Endothelial cell of umbilical vein (primary cell): ENCODE results near the gene COL9A3. TPM values are rescaled to one million over a fixed set of nuclear protein-coding genes. Genes with fewer than 3 reads are reported as not detected.

Experiments used
- BruUV-seq: library from RNA; stranded (reverse); fragments of 400-500 nt; replicated peaks from 2 replicates; lab custom pipeline; 2021; lab: Mats Ljungman, UMichigan
- CTCF ChIA-PET: fragments of 300-600, 350-600 bp; sonication (Branson Sonifier 250); formaldehyde crosslinking; loops from one replicate; lab custom pipeline; 2021; ENCODE audit warnings: antibody characterized with exemption, inconsistent platforms; lab: Charles Lee
- POLR2A ChIA-PET: fragments of 300-600, 350-600 bp; sonication (Branson Sonifier 250); formaldehyde crosslinking; loops from one replicate; lab custom pipeline; 2021; ENCODE audit warnings: antibody characterized with exemption, inconsistent platforms; lab: Charles Lee
- DNase-seq: peaks from one replicate; pipeline ENCODE4 v3.0.0-alpha.2; 2011; ENCODE audit warnings: low read depth, low spot score
- FAIRE-seq: peaks from 2 replicates; lab custom pipeline; 2011; peaks lifted over from hg19 to GRCh38; lab: Jason Lieb, UNC
- H2AFZ ChIP-seq: 2 replicates; pipeline ENCODE4 v1.6.0; 2012; ENCODE audit warnings: low read depth, low read length, control low read depth, inconsistent platforms
- H3K27ac ChIP-seq: 2 replicates; pipeline ENCODE4 v1.5.1; 2011; ENCODE audit warnings: low read depth, mild to moderate bottlenecking, control low read depth, low read length, moderate library complexity; ENCODE audit not compliant: insufficient read depth
- H3K27me3 ChIP-seq, 2 experiments: 2 replicates each; pipeline versions ENCODE4 v1.6.0 to v1.6.1; 2011; ENCODE audit warnings: low read length in 2 of 2, mixed read lengths in 1 of 2; ENCODE audit not compliant: control insufficient read depth in 2 of 2, insufficient read depth in 2 of 2
- H3K36me3 ChIP-seq, 2 experiments: 2 replicates in 1 of 2; 3 replicates in 1 of 2; pipeline ENCODE4 v1.5.1; 2011; ENCODE audit warnings: low read length in 2 of 2, mild to moderate bottlenecking in 1 of 2, moderate library complexity in 1 of 2; ENCODE audit not compliant: control insufficient read depth in 2 of 2, insufficient read depth in 2 of 2; ENCODE audit errors: extremely low read depth in 1 of 2
- H3K4me1 ChIP-seq: 3 replicates; pipeline ENCODE4 v1.5.1; 2011; ENCODE audit warnings: mild to moderate bottlenecking, low read length; ENCODE audit not compliant: control insufficient read depth, insufficient read depth; ENCODE audit errors: extremely low read depth
- H3K4me2 ChIP-seq: 2 replicates; pipeline ENCODE4 v1.6.1; 2011; ENCODE audit warnings: low read length, control low read depth, mixed read lengths; ENCODE audit not compliant: insufficient read depth
- H3K4me3 ChIP-seq, 3 experiments: fragments of 200-600 bp in 1 of 3; sonication (generic), shearing (Covaris generic) in 1 of 3; replicated peaks in 1 of 3; 2 replicates each; pipeline ENCODE4 v1.5.1; 2011 to 2016; ENCODE audit warnings: control low read depth in 3 of 3, low read length in 3 of 3, mild to moderate bottlenecking in 2 of 3, inconsistent platforms in 1 of 3, low read depth in 1 of 3, moderate library complexity in 1 of 3; ENCODE audit not compliant: insufficient read depth in 1 of 3
- H3K79me2 ChIP-seq: 2 replicates; pipeline ENCODE4 v1.6.0; 2012; ENCODE audit warnings: low read length, inconsistent platforms; ENCODE audit not compliant: control insufficient read depth, insufficient read depth
- H3K9ac ChIP-seq: replicated peaks from 2 replicates; pipeline ENCODE3; 2011; ENCODE audit warnings: low read length, control low read depth; ENCODE audit not compliant: insufficient read depth; ENCODE audit errors: extremely low read depth
- H3K9me1 ChIP-seq: replicated peaks from 3 replicates; pipeline ENCODE4 v1.6.0; 2011; ENCODE audit warnings: mild to moderate bottlenecking, low read length; ENCODE audit not compliant: control insufficient read depth, insufficient read depth; ENCODE audit errors: extremely low read depth
- H3K9me3 ChIP-seq: replicated peaks from 2 replicates; pipeline ENCODE4 v1.5.1; 2012; ENCODE audit warnings: low read length, inconsistent platforms; ENCODE audit not compliant: control insufficient read depth, insufficient read depth
- H4K20me1 ChIP-seq: replicated peaks from 2 replicates; pipeline ENCODE3; 2011; ENCODE audit warnings: mild to moderate bottlenecking, low read length; ENCODE audit not compliant: control insufficient read depth, insufficient read depth; ENCODE audit errors: extremely low read depth
- CTCF ChIP-seq, 2 donors: IDR thresholded peaks; 1 replicate in 1 of 2; 2 replicates in 1 of 2; pipeline ENCODE4 v1.5.1; 2011; ENCODE audit warnings: low read length in 2 of 2, mild to moderate bottlenecking in 2 of 2, moderate library complexity in 2 of 2, control low read depth in 1 of 2, inconsistent platforms in 1 of 2, low read depth in 1 of 2; ENCODE audit not compliant: insufficient read depth in 1 of 2; ENCODE audit errors: extremely low read depth in 1 of 2
- EZH2 ChIP-seq: IDR thresholded peaks from 2 replicates; pipeline ENCODE4 v1.6.1; 2012; ENCODE audit warnings: borderline replicate concordance, low read depth, mild to moderate bottlenecking, moderate library complexity, low read length, inconsistent platforms; ENCODE audit not compliant: severe bottlenecking
- FOS ChIP-seq: IDR thresholded peaks from 2 replicates; pipeline ENCODE4 v1.6.1; 2011; ENCODE audit warnings: mild to moderate bottlenecking, low read length, moderate library complexity, borderline replicate concordance; ENCODE audit not compliant: insufficient read depth
- GATA2 ChIP-seq: IDR thresholded peaks from 2 replicates; pipeline ENCODE4 v1.7.0; 2011; ENCODE audit warnings: low read depth, mild to moderate bottlenecking, moderate library complexity, mixed read lengths, low read length; ENCODE audit not compliant: insufficient read length, insufficient read depth
- JUN ChIP-seq: IDR thresholded peaks from 2 replicates; pipeline ENCODE4 v1.6.1; 2011; ENCODE audit warnings: borderline replicate concordance, low read depth; ENCODE audit not compliant: insufficient read length, insufficient read depth
- MYC ChIP-seq: IDR thresholded peaks from one replicate; pipeline ENCODE4 v1.6.1; 2011; ENCODE audit warnings: mild to moderate bottlenecking, low read depth, low read length
- POLR2A ChIP-seq: IDR thresholded peaks from 2 replicates; pipeline ENCODE4 v1.6.1; 2012; ENCODE audit warnings: low read depth, mild to moderate bottlenecking, control low read depth, low read length
- POLR2AphosphoS5 ChIP-seq: IDR thresholded peaks from 2 replicates; pipeline ENCODE4 v1.6.1; 2012; ENCODE audit warnings: low read depth, mild to moderate bottlenecking, control low read depth, low read length, moderate library complexity; ENCODE audit not compliant: insufficient read depth
- dilution Hi-C: fragments of 300-500 bp; cut with MboI; formaldehyde crosslinking; loops from one replicate; pipeline ENCODE4 v1.15.0; 2019; ENCODE audit warnings: low sequenced_read_pairs; ENCODE audit not compliant: extremely low pct_ligation_motif_present
- intact Hi-C: fragments of 100-400 bp; cut with micrococcal nuclease; formaldehyde crosslinking; loops from one replicate; pipeline ENCODE4 v1.10.0; 2022
- polyA plus RNA-seq, 4 experiments: library from polyadenylated mRNA; depleted of rRNA in 3 of 4; stranded (reverse) in 3 of 4; unstranded in 1 of 4; fragments of >200 nt; gene quantifications; 2 replicates each; pipeline versions ENCODE4 v1.2.1 to v1.2.3, GENCODE V29; 2011 to 2012; ENCODE audit warnings: missing spikeins in 1 of 4
- total RNA-seq: library from RNA; stranded (reverse); gene quantifications from 2 replicates; pipeline ENCODE4 v1.2.3, GENCODE V29; 2021
- TF ChIP-seq, protein P1 (sequence below): IDR thresholded peaks from 2 replicates; pipeline ENCODE4 v1.6.1; 2011; ENCODE audit not compliant: insufficient read depth, insufficient read length

COL9A3 gene
- total and polyA plus RNA-seq, 2 donors (not counting 3 experiments of a cell fraction or from before 2014, with no cell fraction given): 0.46 to 0.60 TPM

DNA sequence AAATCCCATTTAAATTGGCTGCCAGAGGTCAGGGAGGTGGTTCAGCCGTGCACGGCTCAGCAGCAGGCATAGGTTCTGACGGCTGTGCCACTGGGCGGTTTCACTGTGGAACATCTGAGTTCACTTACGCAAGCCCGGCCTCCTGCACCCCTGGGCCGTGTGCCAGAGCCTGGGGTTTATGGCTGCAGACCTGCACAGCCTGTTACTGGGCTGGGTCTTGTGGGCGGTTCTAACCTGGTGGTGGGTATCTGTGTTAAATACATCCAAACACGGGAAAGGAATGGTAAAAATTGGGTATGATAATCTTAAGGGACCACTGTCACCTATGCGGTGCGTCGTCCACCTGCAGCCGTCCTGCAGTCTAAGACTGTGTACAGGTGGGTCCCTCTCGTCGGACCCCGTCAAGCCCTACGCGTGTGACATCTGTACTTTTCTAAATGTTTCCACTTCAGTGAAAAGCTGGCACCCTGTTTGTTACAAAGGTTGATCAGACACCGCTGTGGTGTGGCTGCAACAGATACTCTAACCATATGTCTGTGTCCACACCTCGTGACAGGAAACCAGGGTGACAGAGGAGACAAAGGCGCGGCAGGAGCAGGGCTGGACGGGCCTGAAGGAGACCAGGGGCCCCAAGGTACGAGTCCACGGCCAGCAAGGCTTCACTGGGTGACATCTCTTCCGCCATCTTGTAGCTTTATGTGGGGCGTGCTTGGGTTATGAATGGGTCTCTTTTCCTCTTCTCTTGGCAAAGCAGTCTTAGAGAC is 21.5 kb downstream of the COL9A3 start:
- DNase-seq: no peak
- intact Hi-C loops: no loop called here
- Histone ChIP-seq H4K20me1 (no peaks in the 10 kb centered on the region), H3K79me2 (no peaks in the 10 kb centered on the region), H3K27me3 (no peaks in the 10 kb centered on the region), H3K4me2 (no peak overlapping the region), H3K9me1 (no peaks in the 10 kb centered on the region), H2AFZ (no peak overlapping the region), H3K4me3 (no peak overlapping the region), H3K9me3 (no peaks in the 10 kb centered on the region), H3K4me1 (no peaks in the 10 kb centered on the region), H3K9ac (no peak overlapping the region), H3K36me3 (no peaks in the 10 kb centered on the region), H3K27ac (no peak overlapping the region)
- dilution Hi-C loops: no loop called here
- TF ChIP-seq GATA2 (no peak), CTCF (IDR thresholded peaks at IDR 0.05; ENCODE audit: extremely low read depth in 1 of 2, insufficient read depth in 1 of 2, low read depth in 1 of 2, low read length in 2 of 2) (no peak), MYC (no peak), JUN (no peak), POLR2A (no peak), FOS (no peak), EZH2 (no peak), POLR2AphosphoS5 (no peak)
- TF ChIP-seq, protein P1, sequence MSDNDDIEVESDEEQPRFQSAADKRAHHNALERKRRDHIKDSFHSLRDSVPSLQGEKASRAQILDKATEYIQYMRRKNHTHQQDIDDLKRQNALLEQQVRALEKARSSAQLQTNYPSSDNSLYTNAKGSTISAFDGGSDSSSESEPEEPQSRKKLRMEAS: no peak
- FAIRE-seq: no peak
- ChIA-PET CTCF (no interaction called here), POLR2A (no interaction called here)
- no TSS peak for BruUV-seq
